Measurements from ENCODE around the gene OR51B5. TPM values are rescaled to one million over a fixed set of nuclear protein-coding genes. Genes with fewer than 3 reads are reported as not detected.

The OR51B5 gene, protein sequence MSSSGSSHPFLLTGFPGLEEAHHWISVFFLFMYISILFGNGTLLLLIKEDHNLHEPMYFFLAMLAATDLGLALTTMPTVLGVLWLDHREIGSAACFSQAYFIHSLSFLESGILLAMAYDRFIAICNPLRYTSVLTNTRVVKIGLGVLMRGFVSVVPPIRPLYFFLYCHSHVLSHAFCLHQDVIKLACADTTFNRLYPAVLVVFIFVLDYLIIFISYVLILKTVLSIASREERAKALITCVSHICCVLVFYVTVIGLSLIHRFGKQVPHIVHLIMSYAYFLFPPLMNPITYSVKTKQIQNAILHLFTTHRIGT
- total RNA-seq (2012; rRNA removed): 0.54 and 0.56 TPM in 2 replicates
- 0.09 and 0.29 TPM in 2 replicates for polyA plus RNA-seq (2012; rRNA removed)
- 0.04 TPM in 1 of 2 replicates, not detected in the other for polyA plus RNA-seq (2012; cell fraction: cytosol; rRNA removed)
- 0.18 and 0.37 TPM in 2 replicates for polyA plus RNA-seq (2012; cell fraction: nucleus; rRNA removed; ENCODE audit: low replicate concordance)
- percentile 39 among the genes with signal in this experiment for Bru-seq, nascent RNA
- percentile 43 among the genes with signal in this experiment for BruChase-seq, experiment 1, labeled RNA remaining after a 6-hour chase
- percentile 20 among the genes with signal in this experiment for BruChase-seq, experiment 2, labeled RNA remaining after a 2-hour chase
- long read RNA-seq: 0 reads

DNA sequence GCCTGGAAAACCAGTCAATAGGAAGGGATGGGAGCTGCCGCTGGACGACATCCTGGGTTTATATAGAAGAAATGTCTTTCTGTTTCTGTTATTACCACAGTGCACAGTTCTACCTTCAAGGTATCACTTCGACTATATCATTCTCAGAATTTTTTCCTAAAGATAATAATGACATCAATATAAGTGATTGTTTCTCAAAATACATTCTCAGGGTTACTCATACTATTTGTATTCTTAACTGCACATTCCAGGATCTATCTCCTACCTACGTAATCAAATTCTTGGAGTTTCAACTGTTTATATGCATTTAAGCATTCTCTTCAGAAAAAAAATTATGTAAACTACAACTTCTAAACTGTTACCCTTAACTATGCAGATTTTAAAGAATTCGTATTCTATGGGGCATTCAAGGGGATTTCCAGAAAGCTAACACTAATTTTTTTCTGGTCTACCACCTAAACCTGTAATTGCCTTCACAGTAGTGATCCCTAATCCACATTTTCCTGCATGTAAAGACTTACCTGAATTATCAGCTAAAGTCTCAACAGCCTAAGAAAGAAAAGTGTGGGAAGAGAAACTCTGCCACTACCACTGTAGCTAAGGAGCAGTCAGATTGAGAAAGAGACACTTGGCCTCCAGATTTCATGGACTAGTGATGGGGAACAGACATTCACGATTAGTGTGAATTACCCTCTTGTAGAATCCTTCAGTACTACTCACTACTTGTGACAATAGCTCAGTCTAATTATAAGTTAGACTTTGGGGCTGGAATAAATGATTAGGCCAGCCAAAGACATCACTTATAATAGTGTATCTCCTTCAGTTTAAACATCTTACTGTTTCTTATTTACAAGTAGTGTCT is at the start of gene OR51B5:
Gene OR51B5, minus strand, starts transcription at position 51 of the 862 bp plus-strand sequence. Its CDS starts 0 bp downstream, at position 51.
- Histone ChIP-seq H2BK20ac (ENCODE audit: low read depth, low read length) (peak within 1 kb of the TSS; percentile 100), H3K27me3 (ENCODE audit: control insufficient read depth, insufficient read depth, low read length) (no peaks in the 10 kb centered on the region), H2BK5ac (ENCODE audit: low read depth, low read length, poor library complexity, severe bottlenecking) (peak within 1 kb of the TSS; percentile 100), H4K91ac (ENCODE audit: insufficient read depth, low read depth, low read length) (peak within 1 kb of the TSS; percentile 100), H3K9me3 (ENCODE audit: control insufficient read depth, insufficient read depth, low read length) (no peaks in the 10 kb centered on the region), H3K4me1 (ENCODE audit: control insufficient read depth, insufficient read depth, low read length) (peaks cover 18% of the 10 kb centered on the region), H3K79me1 (ENCODE audit: low read depth in 1 of 2, low read length in 2 of 2) (no peaks in the 10 kb centered on the region), H3K4me2 (ENCODE audit: low read depth, low read length) (peak within 1 kb of the TSS; percentile 71; the same call in 1 of the 2 replicates), H2AK9ac (replicated peaks; ENCODE audit: low read depth, low read length, poor library complexity) (peak within 1 kb of the TSS; percentile 18), H2BK120ac (ENCODE audit: low read depth, low read length) (peak within 1 kb of the TSS; percentile 99), H2AK5ac (ENCODE audit: low read depth, low read length) (peak within 1 kb of the TSS; percentile 97), H3K27ac (ENCODE audit: insufficient read depth, low read length) (peak within 1 kb of the TSS; percentile 100), H2BK15ac (ENCODE audit: low read depth, low read length) (peak within 1 kb of the TSS; percentile 82; the same call in 2 of the 3 replicates), H4K5ac (ENCODE audit: low read depth, low read length) (peak within 1 kb of the TSS; percentile 100), H3K9ac (ENCODE audit: low read depth, low read length) (peak within 1 kb of the TSS; percentile 63), H4K20me1 (ENCODE audit: insufficient read depth, low read length) (no peaks in the 10 kb centered on the region), H2AFZ (replicated peaks; ENCODE audit: low read length, poor library complexity) (no peak within 1 kb of the TSS), H3K18ac (ENCODE audit: low read depth, low read length) (peak within 1 kb of the TSS; percentile 100), H3K36me3 (ENCODE audit: control insufficient read depth, insufficient read depth, low read length) (no peaks in the 10 kb centered on the region), H3K4ac (ENCODE audit: low read depth, low read length) (peak within 1 kb of the TSS; percentile 99), H3K4me3 (ENCODE audit: insufficient read depth, low read depth, low read length) (no peak within 1 kb of the TSS), H3K23ac (ENCODE audit: low read depth, low read length) (peak within 1 kb of the TSS; percentile 97), H3K56ac (ENCODE audit: extremely low read depth, insufficient read depth, low read length) (peak within 1 kb of the TSS; percentile 93), H3K9me1 (ENCODE audit: insufficient read depth, low read length) (peaks cover 5% of the 10 kb centered on the region; the same call in 1 of the 2 replicates), H4K8ac (ENCODE audit: low read depth in 2 of 2, low read length in 2 of 2) (peak within 1 kb of the TSS; percentile 91 to 100), H3K14ac (replicated peaks; ENCODE audit: low read depth, low read length) (peak within 1 kb of the TSS; percentile 99)
- DNase-seq (peak; percentile 92), ATAC-seq (ENCODE audit: low read depth) (peak; percentile 81)
- in situ Hi-C loops (cut with MboI; ENCODE audit: low sequenced_read_pairs) (no loop called here), intact Hi-C loops (cut with micrococcal nuclease) (loop anchor here (1.0 kb wide), 1 partner anchor 21 kb away; no protein-coding TSS in a partner anchor), dilution Hi-C loops (cut with HindIII; ENCODE audit: low sequenced_read_pairs, unreplicated experiment) (no loop called here)
- TF ChIP-seq RAD21 (IDR thresholded peaks at IDR 0.05; ENCODE audit: low read length) (no peak), MAFK (IDR thresholded peaks at IDR 0.05; ENCODE audit: low read depth, low read length) (0 out of 2 replicates have a peak, but pooled peaks have one; percentile 10), FOS (IDR thresholded peaks at IDR 0.05; ENCODE audit: low read depth, low read length) (0 out of 2 replicates have a peak, but pooled peaks have one; percentile 44)
- TF ChIP-seq, protein P1, sequence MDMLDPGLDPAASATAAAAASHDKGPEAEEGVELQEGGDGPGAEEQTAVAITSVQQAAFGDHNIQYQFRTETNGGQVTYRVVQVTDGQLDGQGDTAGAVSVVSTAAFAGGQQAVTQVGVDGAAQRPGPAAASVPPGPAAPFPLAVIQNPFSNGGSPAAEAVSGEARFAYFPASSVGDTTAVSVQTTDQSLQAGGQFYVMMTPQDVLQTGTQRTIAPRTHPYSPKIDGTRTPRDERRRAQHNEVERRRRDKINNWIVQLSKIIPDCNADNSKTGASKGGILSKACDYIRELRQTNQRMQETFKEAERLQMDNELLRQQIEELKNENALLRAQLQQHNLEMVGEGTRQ (IDR thresholded peaks at IDR 0.05; ENCODE audit: low read depth, low read length): no peak
- ChIA-PET CTCF (no interaction called here), POLR2A (ENCODE audit: unreplicated experiment) (interaction anchor here (1.0 kb wide), 1 partner anchor 20 kb away, joined by 5 read pairs; no protein-coding TSS in a partner anchor)
- TSS peak; percentile 84 for BruUV-seq (replicated peaks)
- no CpG with 5 or more reads among the region's 6 CpGs for WGBS, 2 experiments (ENCODE audit: extremely low coverage in 2 of 2, insufficient read length in 1 of 2)
